ENCODE results near the gene CCDC9.
"Not testable (repeated sequence)": the region's sequence is repeated elsewhere in the genome, so short reads cannot be mapped to it uniquely, and the experiment has no call there.

The CCDC9 gene

DNA sequence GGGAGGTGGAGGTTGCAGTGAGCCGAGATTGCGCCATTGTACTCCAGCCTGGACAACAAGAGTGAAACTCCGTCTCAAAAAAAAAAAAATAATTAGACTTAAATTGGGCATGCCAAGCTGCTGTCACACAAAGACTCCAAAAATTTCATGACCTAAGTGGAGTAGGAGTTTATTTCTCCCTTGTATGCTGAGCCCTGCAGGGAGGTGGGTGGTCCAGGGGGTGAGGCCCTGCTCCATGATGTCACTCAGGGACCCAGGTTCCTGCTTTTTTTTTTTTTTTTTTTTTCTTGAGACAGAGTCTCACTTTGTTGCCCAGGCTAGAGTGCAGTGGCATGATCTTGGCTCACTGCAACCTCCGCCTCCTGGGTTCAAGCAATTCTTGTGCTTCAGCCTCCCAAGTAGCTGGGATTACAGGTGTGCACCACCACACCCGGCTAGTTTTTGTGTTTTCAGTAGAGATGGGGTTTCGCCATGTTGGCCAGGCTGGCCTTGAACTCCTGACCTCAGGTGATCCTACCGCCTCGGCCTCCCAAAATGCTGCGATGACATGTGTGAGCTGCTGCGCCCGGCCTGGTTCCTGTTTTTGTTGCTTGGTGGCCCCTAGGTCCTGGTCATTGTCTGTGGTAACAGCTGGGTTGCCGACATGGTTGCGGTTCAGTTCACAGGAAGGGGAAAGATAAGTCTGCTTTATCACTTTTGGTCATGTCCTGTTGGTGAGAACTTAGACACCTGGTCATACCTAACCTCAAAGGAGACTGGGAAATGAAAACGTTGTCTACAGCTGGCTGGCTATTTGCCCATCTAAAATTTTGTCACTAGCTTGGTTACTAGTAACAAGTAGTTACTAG is 5.8 kb downstream of the CCDC9 start:
- not testable (repeated sequence) for DNase-seq (ENCODE audit: low spot score)

DNA sequence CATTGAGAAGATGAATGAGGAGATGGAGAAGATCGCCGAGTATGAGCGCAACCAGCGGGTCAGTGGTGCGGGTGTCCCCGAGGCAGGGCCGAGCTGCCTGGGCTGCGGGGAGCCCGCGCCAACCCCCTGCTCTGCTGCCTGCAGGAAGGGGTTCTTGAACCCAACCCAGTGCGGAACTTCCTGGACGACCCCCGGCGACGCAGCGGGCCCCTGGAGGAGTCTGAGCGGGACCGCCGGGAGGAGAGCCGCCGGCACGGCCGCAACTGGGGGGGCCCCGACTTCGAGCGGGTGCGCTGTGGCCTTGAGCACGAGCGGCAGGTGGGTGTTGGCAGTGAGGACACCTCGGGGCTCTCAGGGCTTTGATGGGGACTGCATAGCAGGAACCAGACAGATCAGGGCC is 8.3 kb downstream of the CCDC9 start:
- no peak for DNase-seq (ENCODE audit: low spot score)

DNA sequence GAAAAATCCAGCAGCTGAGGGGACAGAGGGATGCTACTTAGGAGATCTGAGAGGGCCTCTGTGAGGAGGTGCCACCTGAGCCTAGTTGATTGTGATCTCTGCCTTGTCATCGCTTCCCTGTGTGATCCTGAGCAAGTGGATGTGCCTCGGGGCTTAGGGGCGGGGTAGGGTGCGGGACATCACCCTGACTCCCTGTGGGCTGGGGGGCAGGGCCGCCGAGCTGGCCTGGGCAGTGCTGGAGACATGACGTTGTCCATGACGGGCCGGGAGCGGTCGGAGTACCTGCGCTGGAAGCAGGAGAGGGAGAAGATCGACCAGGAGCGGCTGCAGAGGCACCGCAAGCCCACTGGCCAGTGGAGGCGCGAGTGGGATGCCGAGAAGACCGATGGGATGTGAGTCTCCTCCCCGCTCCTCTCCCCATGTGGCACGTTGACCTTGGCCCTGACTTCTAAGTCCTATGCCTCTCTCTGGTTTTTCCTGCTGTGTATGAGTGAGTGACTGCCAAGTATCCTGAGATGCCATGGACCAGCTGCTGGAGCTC is 10.1 kb downstream of the CCDC9 start:
- DNase-seq (ENCODE audit: low spot score): no peak

DNA sequence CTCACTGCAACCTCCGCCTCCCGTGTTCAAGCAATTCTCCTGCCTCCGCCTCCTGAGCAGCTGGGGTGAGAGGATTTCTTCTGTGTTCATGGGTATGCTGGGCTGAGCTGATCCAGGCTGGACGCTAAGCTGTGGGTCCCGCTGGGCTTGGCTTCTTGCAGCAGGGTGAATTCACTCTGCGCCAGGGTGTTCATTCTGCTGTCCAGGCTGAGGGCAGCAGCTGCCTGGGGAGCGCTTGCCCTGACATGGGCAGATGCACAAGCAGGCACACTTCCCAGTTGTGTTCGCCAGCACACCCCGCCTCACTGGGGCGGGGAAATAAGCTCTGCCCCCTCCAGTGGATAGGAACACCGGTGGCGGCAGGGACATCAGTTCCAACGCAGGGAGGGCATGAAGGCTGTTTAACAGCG is 11.0 kb downstream of the CCDC9 start:
- DNase-seq (ENCODE audit: low spot score): no peak

DNA sequence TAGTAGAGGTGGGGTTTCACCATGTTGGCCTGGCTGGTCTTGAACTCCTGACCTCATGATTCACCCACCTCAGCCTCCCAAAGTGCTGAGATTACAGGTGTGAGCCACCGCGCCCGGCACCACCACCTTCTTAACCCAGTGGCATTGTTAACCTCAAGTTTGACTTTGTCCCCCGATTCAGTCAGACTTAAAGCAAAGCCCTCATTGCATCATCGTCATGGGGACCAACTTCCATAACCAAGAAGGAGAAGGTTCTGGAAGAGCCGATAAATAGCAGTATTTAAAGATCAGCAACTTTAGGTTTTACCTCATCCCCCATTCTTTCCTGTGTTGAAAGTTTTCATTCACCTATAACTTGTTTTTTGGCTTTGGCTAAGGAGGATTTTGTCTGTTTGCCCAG is 11.7 kb downstream of the CCDC9 start:
- no peak for DNase-seq (ENCODE audit: low spot score)

DNA sequence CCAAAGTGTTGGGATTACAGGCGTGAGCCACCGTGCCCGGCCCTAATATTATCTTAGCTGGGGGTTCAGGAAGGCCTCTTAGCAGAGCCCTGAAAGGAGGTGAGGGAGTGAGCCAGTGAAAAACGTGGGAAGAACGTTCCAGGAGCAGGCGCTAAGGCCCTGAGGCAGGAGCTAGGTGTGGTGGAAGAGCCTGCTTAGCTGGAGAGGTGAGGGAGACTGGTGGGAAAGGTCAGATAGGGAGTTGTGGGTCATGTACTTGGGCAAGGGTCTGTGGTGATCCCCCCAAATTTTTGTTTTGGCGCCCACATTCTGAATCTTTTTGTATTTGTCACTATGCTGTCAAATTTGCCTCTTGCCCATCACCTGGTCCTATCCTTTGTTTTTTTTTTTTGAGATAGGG is 13.3 kb downstream of the CCDC9 start:
- no peak for DNase-seq (ENCODE audit: low spot score)

GRCh38 chr19:47270408-47270807 is 14.1 kb downstream of the CCDC9 start:
- no peak for DNase-seq (ENCODE audit: low spot score)

DNA sequence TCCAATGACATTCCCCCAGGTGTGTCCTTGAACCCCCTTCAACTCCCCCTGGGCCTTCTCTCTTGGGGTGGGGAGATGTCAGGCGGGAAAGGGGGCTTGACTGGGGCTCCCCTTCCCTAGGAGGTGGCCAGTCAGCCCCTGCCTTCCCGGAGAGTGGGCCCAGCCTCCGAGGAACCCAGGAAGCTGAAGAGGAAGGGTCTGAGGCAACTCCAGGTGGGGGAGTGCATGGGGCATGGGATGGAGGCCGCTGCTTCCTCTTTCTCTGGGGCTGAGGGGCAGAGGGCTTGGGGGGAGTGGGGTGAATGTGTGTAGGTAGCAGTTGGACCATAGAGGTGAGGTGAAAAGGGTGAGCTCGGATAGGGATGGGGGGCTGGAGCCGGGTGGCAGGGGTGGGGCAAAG is 15.6 kb downstream of the CCDC9 start:
- DNase-seq (ENCODE audit: low spot score): no peak

DNA sequence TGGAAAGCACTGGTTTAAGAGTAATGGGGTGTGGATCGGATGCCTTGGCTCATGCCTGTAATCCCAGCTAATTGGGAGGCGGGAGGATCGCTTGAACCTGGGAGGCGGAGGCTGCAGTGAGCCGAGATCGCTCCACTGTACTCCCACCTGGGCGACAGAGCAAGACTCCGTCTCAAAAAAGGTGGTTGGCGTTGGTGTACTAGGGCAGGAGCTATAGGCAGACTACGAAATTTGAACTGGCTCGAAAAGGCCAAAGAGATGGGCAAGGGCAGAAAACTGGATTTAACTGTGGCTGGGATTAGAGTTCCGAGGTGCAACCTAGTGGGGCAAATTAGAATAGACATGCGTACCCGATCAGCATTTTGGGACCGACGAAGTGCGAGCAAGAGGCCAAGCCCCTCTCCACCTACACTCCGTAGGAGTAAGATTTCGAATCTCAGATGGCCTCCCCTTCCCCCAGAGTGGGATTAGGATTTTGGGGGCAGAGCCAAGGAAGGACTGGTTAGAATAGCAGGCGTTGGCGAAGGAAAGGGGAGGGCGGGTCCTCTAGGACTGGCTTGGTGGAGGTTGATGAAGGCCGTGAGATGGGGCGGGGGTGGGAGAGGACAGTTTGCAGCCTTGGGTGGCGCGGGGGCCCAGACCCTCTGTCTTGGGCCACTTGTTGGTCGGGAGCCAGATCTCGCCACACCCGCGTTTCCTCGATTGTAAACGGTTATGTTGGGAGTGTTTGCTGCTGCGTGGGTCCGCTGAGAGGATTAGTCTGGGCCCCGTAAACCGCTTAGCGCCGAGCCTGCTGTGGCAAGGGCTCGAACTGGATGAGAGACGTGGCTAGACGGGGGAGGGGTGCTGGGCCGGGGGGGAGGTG is 16.4 kb downstream of the CCDC9 start:
- peak; percentile 69 for DNase-seq (ENCODE audit: low spot score)

DNA sequence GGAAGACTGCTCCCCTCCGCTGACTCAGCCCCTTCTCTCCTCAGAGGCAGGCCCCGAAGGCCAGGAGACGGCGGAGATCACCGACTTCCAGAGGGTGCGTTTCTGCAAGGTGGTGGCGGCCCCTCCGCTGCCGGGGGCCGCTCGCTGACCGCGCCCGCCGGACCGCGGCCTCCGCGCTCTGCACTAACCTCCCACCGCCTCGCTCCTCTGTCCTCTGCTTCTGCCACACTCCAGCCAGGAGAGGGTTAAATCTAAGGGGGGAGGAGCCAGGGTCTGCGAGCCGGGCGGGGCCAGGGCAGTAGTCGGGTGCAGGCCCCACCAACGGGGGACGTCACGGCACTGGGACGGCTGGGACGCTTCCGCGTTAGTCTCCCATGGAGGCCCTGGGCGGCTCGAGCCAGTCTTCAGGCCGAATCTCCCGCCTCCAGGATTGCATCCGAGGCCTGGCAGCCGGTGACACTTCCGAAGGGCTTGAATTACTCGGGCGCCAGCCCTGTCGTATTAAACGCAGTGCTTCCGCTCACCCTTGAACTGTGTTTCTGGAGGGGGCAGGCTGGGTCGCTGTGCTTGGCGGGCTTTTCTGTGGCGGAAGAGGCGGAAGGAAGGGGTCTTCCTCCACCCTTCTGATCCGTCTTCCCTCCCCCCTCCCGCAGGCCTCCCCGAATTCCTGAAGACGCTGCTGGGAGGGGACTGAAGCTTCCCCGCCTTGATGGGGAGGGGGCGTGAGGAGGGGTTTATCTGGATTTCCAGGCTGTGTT is 17.2 kb downstream of the CCDC9 start:
- DNase-seq (ENCODE audit: low spot score): peak; percentile 96

GRCh38 chr19:47274071-47274890 is 18.0 kb downstream of the CCDC9 start, which contains the start of gene INAFM1:
Gene INAFM1, plus strand, starts transcription at chr19:47274885. Its CDS starts 35 bp downstream, at chr19:47274920.
- peak; percentile 94 for DNase-seq (ENCODE audit: low spot score)

GRCh38 chr19:47274891-47275761 is 18.8 kb downstream of the CCDC9 start:
- no peak for DNase-seq (ENCODE audit: low spot score)

- no peak for DNase-seq (ENCODE audit: low spot score)
Measured at GRCh38 chr19:47275791-47276461, 19.6 kb downstream of the CCDC9 start.

DNA sequence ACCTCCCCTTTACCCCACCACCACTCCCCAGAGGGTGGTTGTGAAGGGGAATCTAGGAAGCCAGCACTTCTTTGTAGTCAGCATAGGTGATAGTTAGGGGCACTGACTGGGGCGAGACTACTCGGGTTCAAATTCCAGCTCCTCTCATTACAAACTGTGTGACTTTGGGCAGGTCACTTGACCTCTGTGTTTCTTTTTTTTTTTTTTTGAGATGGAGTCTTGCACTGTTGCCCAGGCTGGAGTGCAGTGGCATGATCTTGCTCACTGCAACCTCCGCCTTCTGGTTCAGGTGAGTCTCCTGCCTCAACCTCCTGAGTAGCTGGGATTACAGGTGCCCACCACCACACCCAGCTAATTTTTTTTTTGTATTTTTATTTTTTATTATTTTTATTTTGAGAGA is 20.2 kb downstream of the CCDC9 start:
- DNase-seq (ENCODE audit: low spot score): not testable (repeated sequence)

- DNase-seq (ENCODE audit: low spot score): peak; percentile 4
Measured at GRCh38 chr19:47280183-47280797, 24.0 kb downstream of the CCDC9 start.

- DNase-seq (ENCODE audit: low spot score): no peak
Measured at GRCh38 chr19:47283405-47284059, 27.2 kb downstream of the CCDC9 start.

- DNase-seq (ENCODE audit: low spot score): no peak
Measured at GRCh38 chr19:47284324-47284899, 28.1 kb downstream of the CCDC9 start.

DNA sequence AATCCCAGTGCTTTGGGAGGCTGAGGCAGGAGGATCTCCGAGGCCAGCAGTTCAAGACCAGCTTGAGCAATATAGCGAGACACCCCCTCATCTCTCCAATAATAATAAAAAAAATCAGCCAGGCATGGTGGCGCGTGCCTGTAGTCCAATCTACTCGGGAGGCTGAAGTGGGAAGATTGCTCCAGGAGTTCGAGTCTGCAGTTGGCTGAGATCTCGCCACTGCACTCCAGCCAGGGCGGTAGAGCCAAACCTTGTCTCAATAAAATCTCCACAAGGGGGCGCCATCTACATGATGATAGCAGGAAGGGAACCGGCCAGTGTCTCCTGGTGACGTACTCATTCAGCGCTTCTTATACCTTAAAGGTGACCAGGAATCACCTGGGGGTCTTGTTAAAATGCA is 39.7 kb downstream of the CCDC9 start:
- peak; percentile 63 for DNase-seq (ENCODE audit: low spot score)

Data from AG08396 (cell line).